ENCODE results near the gene RMDN2.

Gene RMDN2

DNA sequence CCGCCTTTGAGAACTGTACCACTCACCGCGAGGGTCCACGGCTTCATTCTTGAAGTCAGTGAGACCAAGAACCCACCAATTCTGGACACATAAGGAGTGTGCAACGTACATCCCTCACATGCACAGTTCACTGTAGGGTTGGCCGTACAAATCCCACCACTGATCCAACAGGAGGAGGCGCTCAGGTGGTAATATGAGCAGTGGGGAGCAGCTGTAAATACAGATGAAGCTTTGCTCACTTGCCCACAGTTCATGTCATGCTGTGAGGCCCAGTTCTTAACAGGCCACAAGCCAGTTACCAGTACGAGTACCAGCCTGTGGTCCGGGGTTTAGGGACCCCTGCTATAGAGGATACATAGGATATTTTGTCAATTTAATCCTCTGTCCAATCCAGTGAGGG is 96.5 kb downstream of the RMDN2 start:
- DNase-seq (ENCODE audit: low read depth) = no peak
- TF ChIP-seq, protein P1, sequence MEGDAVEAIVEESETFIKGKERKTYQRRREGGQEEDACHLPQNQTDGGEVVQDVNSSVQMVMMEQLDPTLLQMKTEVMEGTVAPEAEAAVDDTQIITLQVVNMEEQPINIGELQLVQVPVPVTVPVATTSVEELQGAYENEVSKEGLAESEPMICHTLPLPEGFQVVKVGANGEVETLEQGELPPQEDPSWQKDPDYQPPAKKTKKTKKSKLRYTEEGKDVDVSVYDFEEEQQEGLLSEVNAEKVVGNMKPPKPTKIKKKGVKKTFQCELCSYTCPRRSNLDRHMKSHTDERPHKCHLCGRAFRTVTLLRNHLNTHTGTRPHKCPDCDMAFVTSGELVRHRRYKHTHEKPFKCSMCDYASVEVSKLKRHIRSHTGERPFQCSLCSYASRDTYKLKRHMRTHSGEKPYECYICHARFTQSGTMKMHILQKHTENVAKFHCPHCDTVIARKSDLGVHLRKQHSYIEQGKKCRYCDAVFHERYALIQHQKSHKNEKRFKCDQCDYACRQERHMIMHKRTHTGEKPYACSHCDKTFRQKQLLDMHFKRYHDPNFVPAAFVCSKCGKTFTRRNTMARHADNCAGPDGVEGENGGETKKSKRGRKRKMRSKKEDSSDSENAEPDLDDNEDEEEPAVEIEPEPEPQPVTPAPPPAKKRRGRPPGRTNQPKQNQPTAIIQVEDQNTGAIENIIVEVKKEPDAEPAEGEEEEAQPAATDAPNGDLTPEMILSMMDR (IDR thresholded peaks at IDR 0.05; ENCODE audit: control insufficient read depth, insufficient read depth, low read depth, low read length, missing control alignments) = no peak
- H3K4me3 ChIP-seq (ENCODE audit: control insufficient read depth, low read depth, low read length) = no peak overlapping the region

- no peak for DNase-seq (ENCODE audit: low read depth)
- TF ChIP-seq, protein P1 (IDR thresholded peaks at IDR 0.05; ENCODE audit: control insufficient read depth, insufficient read depth, low read depth, low read length, missing control alignments) = no peak
- no peak overlapping the region for H3K4me3 ChIP-seq (ENCODE audit: control insufficient read depth, low read depth, low read length)
Observed at GRCh38 chr2:38026846-38027245, 101.8 kb downstream of the RMDN2 start.

- TF ChIP-seq, protein P1 (IDR thresholded peaks at IDR 0.05; ENCODE audit: control insufficient read depth, insufficient read depth, low read depth, low read length, missing control alignments) = no peak
Observed at GRCh38 chr2:38028829-38029228, 103.7 kb downstream of the RMDN2 start.

GRCh38 chr2:38029512-38029911 is 104.4 kb downstream of the RMDN2 start:
- DNase-seq (ENCODE audit: low read depth) = no peak
- H3K4me3 ChIP-seq (ENCODE audit: control insufficient read depth, low read depth, low read length) = no peak overlapping the region
- TF ChIP-seq, protein P1 (IDR thresholded peaks at IDR 0.05; ENCODE audit: control insufficient read depth, insufficient read depth, low read depth, low read length, missing control alignments) = no peak

More at GRCh38 chr2:38028829-38029228, 103.7 kb downstream of the RMDN2 start:
- H3K4me3 ChIP-seq (ENCODE audit: control insufficient read depth, low read depth, low read length) = no peak overlapping the region
- DNase-seq (ENCODE audit: low read depth) = no peak

GRCh38 chr2:38030635-38031355 is 105.7 kb downstream of the RMDN2 start:
- no peak overlapping the region for H3K4me3 ChIP-seq (ENCODE audit: control insufficient read depth, low read depth, low read length)
- TF ChIP-seq, protein P1 (IDR thresholded peaks at IDR 0.05; ENCODE audit: control insufficient read depth, insufficient read depth, low read depth, low read length, missing control alignments) = no peak
- DNase-seq (ENCODE audit: low read depth) = no peak

- DNase-seq (ENCODE audit: low read depth) = no peak
- TF ChIP-seq, protein P1 (IDR thresholded peaks at IDR 0.05; ENCODE audit: control insufficient read depth, insufficient read depth, low read depth, low read length, missing control alignments) = no peak
- H3K4me3 ChIP-seq (ENCODE audit: control insufficient read depth, low read depth, low read length) = no peak overlapping the region
Observed at GRCh38 chr2:38032946-38033345, 107.9 kb downstream of the RMDN2 start.
